Colonic mucosa (tissue), 4 donors: Measurements from ENCODE around the gene CD83. TPM values are rescaled to one million over a fixed set of nuclear protein-coding genes. Genes with fewer than 3 reads are reported as not detected.

Experiments used
- DNase-seq: peaks from one replicate; pipeline ENCODE4 v3.0.0-alpha.2; 2020
- H3K27ac ChIP-seq: fragments of 200-600 bp; one replicate; pipeline ENCODE4 v1.8.0; 2021
- H3K27me3 ChIP-seq: fragments of 200-600 bp; one replicate; pipeline ENCODE4 v1.8.0; 2021
- H3K36me3 ChIP-seq: fragments of 200-600 bp; one replicate; pipeline ENCODE4 v1.8.0; 2021
- H3K4me1 ChIP-seq: fragments of 200-600 bp; one replicate; pipeline ENCODE4 v1.8.0; 2021; ENCODE audit warnings: mild to moderate bottlenecking
- H3K4me3 ChIP-seq: fragments of 200-600 bp; one replicate; pipeline ENCODE4 v1.8.0; 2021
- H3K9ac ChIP-seq, 2 donors: one replicate each; pipeline ENCODE4 v1.7.0; 2013; ENCODE audit warnings: control low read depth in 2 of 2, low read depth in 2 of 2, low read length in 2 of 2
- H3K9me3 ChIP-seq: fragments of 200-600 bp; one replicate; pipeline ENCODE4 v1.8.0; 2021
- CTCF ChIP-seq: fragments of 200-600 bp; IDR thresholded peaks from one replicate; pipeline ENCODE4 v1.8.0; 2022; ENCODE audit warnings: antibody characterized with exemption, mild to moderate bottlenecking
- intact Hi-C: fragments of 100-400 bp; cut with DNase I; formaldehyde crosslinking; loops from one replicate; pipeline ENCODE4 v1.14.1; 2022
- total RNA-seq, 2 donors: library from RNA; stranded (reverse); fragmentation: NEBNext Ultra II Directional in 1 of 2; extraction: Animal tissue kit (Norgen Biotek cat#: 25700) in 1 of 2; gene quantifications; one replicate each; pipeline ENCODE4 v1.2.1, GENCODE V29; 2021
- donor health status: healthy.
- donor health status: DM: no; HTN: no; CAD: no.
- donor health status: DM: no; HTN: no; CAD: no.

Gene CD83
- total RNA-seq, 2 donors from 2014 or later, result 2.8 TPM

- peak overlapping the region in 1 of 2 donors; percentile 9 for H3K9ac ChIP-seq
Observed at GRCh38 chr6:14118446-14118845, 874 bp downstream of the CD83 start.

GRCh38 chr6:14119784-14120183, 2.2 kb downstream of the CD83 start:
- H3K36me3 ChIP-seq, result no peaks in the 10 kb centered on the region
- intact Hi-C loops, result no loop called here
- H3K27me3 ChIP-seq, result no peaks in the 10 kb centered on the region
- DNase-seq, result no peak
- no peak overlapping the region for H3K27ac ChIP-seq
- H3K9me3 ChIP-seq, result no peaks in the 10 kb centered on the region
- H3K9ac ChIP-seq, result no peak overlapping the region
- peaks cover 4% of the 10 kb centered on the region for H3K4me1 ChIP-seq
- H3K4me3 ChIP-seq, result no peak overlapping the region
- TF ChIP-seq CTCF, result no peak

More at GRCh38 chr6:14118446-14118845, 874 bp downstream of the CD83 start:
- Histone ChIP-seq H3K36me3 (no peaks in the 10 kb centered on the region), H3K27me3 (no peaks in the 10 kb centered on the region), H3K4me3 (peak overlapping the region; percentile 55), H3K4me1 (peaks cover 4% of the 10 kb centered on the region), H3K9me3 (no peaks in the 10 kb centered on the region), H3K27ac (no peak overlapping the region)
- TF ChIP-seq CTCF, result no peak
- intact Hi-C loops, result no loop called here
- no peak for DNase-seq

- H3K4me1 ChIP-seq, result peaks cover 4% of the 10 kb centered on the region
- no peaks in the 10 kb centered on the region for H3K36me3 ChIP-seq
- no peak for TF ChIP-seq CTCF
- no peak overlapping the region for H3K27ac ChIP-seq
- H3K27me3 ChIP-seq, result no peaks in the 10 kb centered on the region
- intact Hi-C loops, result no loop called here
- no peak overlapping the region for H3K9ac ChIP-seq
- no peaks in the 10 kb centered on the region for H3K9me3 ChIP-seq
- no peak for DNase-seq
- H3K4me3 ChIP-seq, result no peak overlapping the region
Observed at GRCh38 chr6:14120546-14120945, 3.0 kb downstream of the CD83 start.

DNA sequence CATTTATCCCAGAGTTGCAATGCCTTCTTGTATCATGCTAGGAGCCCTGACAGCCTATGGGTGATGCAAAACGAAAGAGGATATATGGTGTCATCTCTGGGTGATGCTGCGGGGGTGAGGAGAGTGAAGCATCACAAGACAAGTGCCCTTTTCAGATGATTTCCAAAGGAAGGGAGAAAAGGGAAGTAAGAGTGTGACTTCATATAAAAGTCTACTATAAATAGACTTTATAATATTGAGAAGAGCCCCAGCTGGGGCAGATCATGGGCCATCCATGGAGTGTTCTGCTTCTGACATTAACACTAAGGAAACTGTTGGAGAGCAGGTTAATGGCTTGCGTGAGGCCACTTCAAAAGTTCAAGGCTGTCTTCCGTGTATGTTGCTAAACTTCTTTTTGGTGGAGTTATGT, 4.4 kb downstream of the CD83 start:
- Histone ChIP-seq H3K27me3 (no peaks in the 10 kb centered on the region), H3K27ac (no peak overlapping the region), H3K36me3 (no peaks in the 10 kb centered on the region), H3K4me3 (no peak overlapping the region), H3K9ac (no peak overlapping the region), H3K4me1 (peaks cover 4% of the 10 kb centered on the region), H3K9me3 (no peaks in the 10 kb centered on the region)
- DNase-seq, result no peak
- intact Hi-C loops, result no loop called here
- no peak for TF ChIP-seq CTCF

DNA sequence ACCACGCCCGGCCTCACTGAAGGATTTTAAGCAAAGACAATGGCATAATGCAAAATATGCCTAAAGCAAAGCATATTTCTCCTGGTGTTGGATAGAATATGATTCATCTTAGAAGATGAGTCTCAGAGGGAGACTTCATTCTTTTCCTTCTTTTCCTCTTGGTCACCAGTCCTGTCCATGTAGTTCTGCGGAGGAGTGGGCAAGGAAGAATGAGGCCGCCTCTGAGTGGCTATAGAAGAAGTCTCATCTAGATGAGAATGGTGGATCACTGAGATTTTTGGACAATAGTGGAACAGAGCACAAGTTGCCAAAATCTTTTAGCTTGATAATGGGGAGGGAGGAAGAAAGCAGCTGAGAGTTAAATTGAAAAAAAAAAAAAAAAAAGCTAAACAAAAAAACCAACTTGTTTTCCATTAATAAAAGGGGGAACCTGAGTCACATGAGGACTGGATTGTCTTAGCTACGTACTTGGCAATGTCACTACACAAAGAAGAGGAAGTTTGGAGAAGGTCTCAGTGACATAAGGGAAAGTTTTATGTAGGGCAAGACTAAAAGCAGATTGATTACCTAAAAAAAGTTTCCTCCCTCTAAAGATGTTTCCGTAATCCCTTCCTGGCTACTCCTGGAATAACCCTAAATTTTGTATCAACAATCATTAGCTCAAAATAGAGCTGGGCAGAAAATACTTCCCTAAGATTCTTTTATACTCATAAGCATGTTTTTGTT, 6.0 kb downstream of the CD83 start:
- H3K27ac ChIP-seq, result no peak overlapping the region
- intact Hi-C loops, result no loop called here
- DNase-seq, result no peak

More for the DNA sequence above, 6.0 kb downstream of the CD83 start:
- Histone ChIP-seq H3K4me1 (no peaks in the 10 kb centered on the region), H3K4me3 (no peak overlapping the region), H3K9me3 (no peaks in the 10 kb centered on the region), H3K9ac (no peak overlapping the region), H3K27me3 (no peaks in the 10 kb centered on the region), H3K36me3 (no peaks in the 10 kb centered on the region)
- TF ChIP-seq CTCF, result no peak
